Caco-2 (cell line): ENCODE data around the gene SPHK2. TPM values are rescaled to one million over a fixed set of nuclear protein-coding genes. Genes with fewer than 3 reads are reported as not detected.

ENCODE experiments used
- BruUV-seq: library from RNA; stranded (reverse); fragments of 400-500 nt; replicated peaks from 2 replicates; lab custom pipeline; 2021; lab: Mats Ljungman, UMichigan
- CTCF ChIA-PET: fragments of 300-600 bp; sonication (Branson Sonifier 250); formaldehyde crosslinking; loops from one replicate; lab custom pipeline; 2022; ENCODE audit warnings: antibody characterized with exemption; lab: Charles Lee
- POLR2A ChIA-PET: fragments of 300-600 bp; sonication (Branson Sonifier 250); formaldehyde crosslinking; loops from one replicate; lab custom pipeline; 2022; ENCODE audit warnings: antibody characterized with exemption; lab: Charles Lee
- DNase-seq, 2 experiments: peaks; one replicate each; pipeline versions ENCODE4 v3.0.0 to v3.0.0-alpha.2; 2020 to 2022
- H3K27me3 ChIP-seq: replicated peaks from 2 replicates; pipeline ENCODE4 v1.6.0; 2011; ENCODE audit warnings: low read length; ENCODE audit not compliant: control insufficient read depth, insufficient read depth
- H3K36me3 ChIP-seq: 2 replicates; pipeline ENCODE4 v1.5.1; 2011; ENCODE audit warnings: low read length; ENCODE audit not compliant: control insufficient read depth, insufficient read depth
- H3K4me1 ChIP-seq: fragments of 250-450 bp; sonication (Bioruptor Pico); 2 replicates; pipeline ENCODE4 v1.5.1; 2020; ENCODE audit warnings: mild to moderate bottlenecking
- H3K4me3 ChIP-seq: 2 replicates; pipeline ENCODE4 v1.5.1; 2011; ENCODE audit warnings: low read depth, mild to moderate bottlenecking, control low read depth, low read length
- H3K9me3 ChIP-seq: fragments of 250-450 bp; sonication (Bioruptor Pico); 2 replicates; pipeline ENCODE4 v1.5.1; 2020; ENCODE audit warnings: mild to moderate bottlenecking, moderate library complexity
- H3K27ac Mint-ChIP-seq: one replicate; pipeline ENCODE4 v1.8.0; 2022; ENCODE audit warnings: mixed read lengths; ENCODE audit not compliant: unreplicated experiment
- H3K27me3 Mint-ChIP-seq: one replicate; pipeline ENCODE4 v1.8.0; 2022; ENCODE audit warnings: mixed read lengths; ENCODE audit not compliant: insufficient read depth, unreplicated experiment
- H3K36me3 Mint-ChIP-seq: one replicate; pipeline ENCODE4 v1.8.0; 2022; ENCODE audit warnings: mild to moderate bottlenecking, mixed read lengths; ENCODE audit not compliant: insufficient read depth, unreplicated experiment
- H3K4me1 Mint-ChIP-seq: one replicate; pipeline ENCODE4 v1.8.0; 2022; ENCODE audit warnings: low read depth, mixed read lengths; ENCODE audit not compliant: unreplicated experiment
- H3K4me3 Mint-ChIP-seq: one replicate; pipeline ENCODE4 v1.8.0; 2022; ENCODE audit warnings: mild to moderate bottlenecking, moderate library complexity, mixed read lengths; ENCODE audit not compliant: unreplicated experiment
- H3K9me3 Mint-ChIP-seq: one replicate; pipeline ENCODE4 v1.8.0; 2022; ENCODE audit warnings: mixed read lengths; ENCODE audit not compliant: unreplicated experiment
- intact Hi-C: fragments of 100-400 bp; cut with micrococcal nuclease; formaldehyde crosslinking; loops from one replicate; pipeline ENCODE4 v1.10.0; 2022; ENCODE audit not compliant: unreplicated experiment
- total RNA-seq: library from RNA; stranded (reverse); gene quantifications from 2 replicates; pipeline ENCODE4 v1.2.3, GENCODE V29; 2022
- TF ChIP-seq, protein P1 (sequence below), 2 experiments: fragments of 200-600 bp in 1 of 2; IDR thresholded peaks; 1 replicate in 1 of 2; 2 replicates in 1 of 2; pipeline versions ENCODE4 v1.5.1 to v1.8.0; 2011 to 2022; ENCODE audit warnings: antibody characterized with exemption in 1 of 2, control low read depth in 1 of 2, inconsistent platforms in 1 of 2, low read depth in 1 of 2, low read length in 1 of 2, mild to moderate bottlenecking in 1 of 2, moderate library complexity in 1 of 2; ENCODE audit not compliant: insufficient read depth in 1 of 2, severe bottlenecking in 1 of 2, unreplicated experiment in 1 of 2

The SPHK2 gene
- total RNA-seq, 1 experiment from 2014 or later, result 140 TPM

GRCh38 chr19:48635966-48636858 is 16.9 kb downstream of the SPHK2 start:
- intact Hi-C loops, result loop anchor here (2.0 to 5.0 kb wide), 3 partner anchors 133 to 326 kb away; partner anchors contain the start of gene HSD17B14
- H3K4me1 Mint-ChIP-seq, result peaks cover 36% of the 10 kb centered on the region

DNA sequence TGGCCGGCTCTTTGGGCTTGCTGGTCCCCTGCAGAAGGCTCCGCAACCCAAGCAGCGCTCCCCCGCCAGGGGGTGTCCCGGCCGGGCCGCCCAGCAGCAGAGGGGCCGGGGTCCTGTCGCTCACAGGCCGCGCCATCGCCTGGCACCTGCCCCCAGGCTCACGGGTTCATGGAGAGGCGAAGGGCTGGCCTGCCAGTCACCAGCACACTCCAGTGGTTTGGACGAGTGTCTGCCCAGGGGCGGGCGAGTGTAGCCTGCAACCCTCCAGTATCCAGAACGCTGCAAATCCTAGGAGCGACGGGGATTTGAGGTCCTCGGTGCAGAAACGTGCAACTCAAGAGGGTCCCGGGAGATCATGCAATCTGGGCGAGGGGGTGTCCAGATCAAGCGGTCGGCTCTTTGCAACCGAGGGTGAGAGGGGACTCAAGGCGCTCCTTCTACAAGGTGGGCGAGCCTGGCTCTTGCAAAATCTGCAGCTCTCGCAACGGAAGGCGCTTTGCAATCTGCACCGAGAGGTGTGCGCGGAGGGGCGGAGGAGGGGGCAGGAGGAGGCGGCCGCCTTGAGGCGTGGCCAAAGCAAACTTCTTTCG is 17.6 kb downstream of the SPHK2 start, which contains the start of gene DBP:
DBP (minus strand) TSS at position 521 of the 590 bp plus-strand sequence; CDS start at position 136, 385 bp downstream.
- Mint-ChIP-seq H3K27ac (peak within 1 kb of the TSS; percentile 96), H3K4me3 (peak within 1 kb of the TSS; percentile 80), H3K4me1 (peaks cover 36% of the 10 kb centered on the region), H3K27me3 (no peaks in the 10 kb centered on the region), H3K36me3 (peaks cover 57% of the 10 kb centered on the region), H3K9me3 (peaks cover 9% of the 10 kb centered on the region)
- POLR2A ChIA-PET, result interaction anchor here (0.6 to 2.0 kb wide), 5 partner anchors 13 to 1074 kb away, joined by 3 to 17 read pairs (median 5); partner anchors contain the start of genes RPL18 and SPHK2
- peak in 1 of 2 experiments; percentile 68 for DNase-seq
- Histone ChIP-seq H3K27me3 (no peaks in the 10 kb centered on the region), H3K36me3 (no peaks in the 10 kb centered on the region), H3K4me3 (peak within 1 kb of the TSS; percentile 63), H3K9me3 (no peaks in the 10 kb centered on the region), H3K4me1 (peaks cover 37% of the 10 kb centered on the region)
- intact Hi-C loops, result loop anchor here (1.0 to 5.0 kb wide), 5 partner anchors 9 to 325 kb away; partner anchors contain the start of genes CA11, HSD17B14, RPL18 and SPHK2
- TF ChIP-seq, protein P1, sequence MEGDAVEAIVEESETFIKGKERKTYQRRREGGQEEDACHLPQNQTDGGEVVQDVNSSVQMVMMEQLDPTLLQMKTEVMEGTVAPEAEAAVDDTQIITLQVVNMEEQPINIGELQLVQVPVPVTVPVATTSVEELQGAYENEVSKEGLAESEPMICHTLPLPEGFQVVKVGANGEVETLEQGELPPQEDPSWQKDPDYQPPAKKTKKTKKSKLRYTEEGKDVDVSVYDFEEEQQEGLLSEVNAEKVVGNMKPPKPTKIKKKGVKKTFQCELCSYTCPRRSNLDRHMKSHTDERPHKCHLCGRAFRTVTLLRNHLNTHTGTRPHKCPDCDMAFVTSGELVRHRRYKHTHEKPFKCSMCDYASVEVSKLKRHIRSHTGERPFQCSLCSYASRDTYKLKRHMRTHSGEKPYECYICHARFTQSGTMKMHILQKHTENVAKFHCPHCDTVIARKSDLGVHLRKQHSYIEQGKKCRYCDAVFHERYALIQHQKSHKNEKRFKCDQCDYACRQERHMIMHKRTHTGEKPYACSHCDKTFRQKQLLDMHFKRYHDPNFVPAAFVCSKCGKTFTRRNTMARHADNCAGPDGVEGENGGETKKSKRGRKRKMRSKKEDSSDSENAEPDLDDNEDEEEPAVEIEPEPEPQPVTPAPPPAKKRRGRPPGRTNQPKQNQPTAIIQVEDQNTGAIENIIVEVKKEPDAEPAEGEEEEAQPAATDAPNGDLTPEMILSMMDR (IDR thresholded peaks at IDR 0.05; ENCODE audit: insufficient read depth in 1 of 2, low read depth in 1 of 2, low read length in 1 of 2, severe bottlenecking in 1 of 2, unreplicated experiment in 1 of 2), result peak in 1 of 2 experiments; percentile 39
- CTCF ChIA-PET, result interaction anchor here (1.2 kb wide), 1 partner anchor 9 kb away, joined by 3 read pairs; the partner anchor contains the start of gene CA11
- no TSS peak for BruUV-seq

More at GRCh38 chr19:48635966-48636858, 16.9 kb downstream of the SPHK2 start:
- Histone ChIP-seq H3K4me3 (peak overlapping the region; percentile 53), H3K9me3 (no peaks in the 10 kb centered on the region), H3K27me3 (no peaks in the 10 kb centered on the region), H3K4me1 (peaks cover 45% of the 10 kb centered on the region), H3K36me3 (0 out of 2 replicates have a peak, but pooled peaks cover under 1% of the 10 kb centered on the region)
- peaks cover 65% of the 10 kb centered on the region for H3K36me3 Mint-ChIP-seq
- no peaks in the 10 kb centered on the region for H3K27me3 Mint-ChIP-seq
- TF ChIP-seq, protein P1 (IDR thresholded peaks at IDR 0.05; ENCODE audit: insufficient read depth in 1 of 2, low read depth in 1 of 2, low read length in 1 of 2, severe bottlenecking in 1 of 2, unreplicated experiment in 1 of 2), result no peak
- H3K27ac Mint-ChIP-seq, result peak overlapping the region; percentile 93
- DNase-seq, result peak in 1 of 2 experiments; percentile 56
- no TSS peak for BruUV-seq
- ChIA-PET POLR2A (interaction anchor here (0.6 to 2.0 kb wide), 5 partner anchors 12 to 1075 kb away, joined by 3 to 17 read pairs (median 5); partner anchors contain the start of genes RPL18 and SPHK2), CTCF (no interaction called here)
- peak overlapping the region; percentile 80 for H3K4me3 Mint-ChIP-seq
- peaks cover 9% of the 10 kb centered on the region for H3K9me3 Mint-ChIP-seq
